GM12878 (cell line): ENCODE results near the gene PCNX1. TPM values are rescaled to one million over a fixed set of nuclear protein-coding genes. Genes with fewer than 3 reads are reported as not detected.

Experiments
- BCL11A ChIP-seq: IDR thresholded peaks from 2 replicates; pipeline ENCODE4 v1.6.1; 2011; ENCODE audit warnings: low read depth, low read length
- BCL3 ChIP-seq: IDR thresholded peaks from 2 replicates; pipeline ENCODE4 v1.6.1; 2011; ENCODE audit warnings: borderline replicate concordance, low read depth, mild to moderate bottlenecking, moderate library complexity, low read length; ENCODE audit not compliant: insufficient read depth, poor library complexity, severe bottlenecking
- CHD4 ChIP-seq: fragments of 200-600 bp; sonication (generic); IDR thresholded peaks from 2 replicates; pipeline ENCODE4 v1.6.1; 2016; ENCODE audit warnings: mild to moderate bottlenecking
- DPF2 ChIP-seq: fragments of 450-650 bp; IDR thresholded peaks from 2 replicates; pipeline ENCODE4 v1.6.1; 2017; ENCODE audit warnings: mild to moderate bottlenecking
- E2F4 ChIP-seq: IDR thresholded peaks from 2 replicates; pipeline ENCODE4 v1.6.1; 2012; ENCODE audit warnings: low read depth, low read length, improper control_type of control experiment
- EED ChIP-seq: sonication (generic); IDR thresholded peaks from 2 replicates; pipeline ENCODE4 v1.6.1; 2016; ENCODE audit warnings: antibody characterized with exemption, low read depth
- FOXK2 ChIP-seq: fragments of 450-650 bp; IDR thresholded peaks from 2 replicates; pipeline ENCODE4 v1.6.1; 2017; ENCODE audit warnings: mild to moderate bottlenecking, moderate library complexity
- HDAC6 ChIP-seq: fragments of 200-600 bp; sonication (generic); IDR thresholded peaks from one replicate; pipeline ENCODE4 v1.8.0; 2017; ENCODE audit warnings: antibody characterized with exemption; ENCODE audit not compliant: unreplicated experiment
- KDM1A ChIP-seq: fragments of 200-600 bp; sonication (generic); IDR thresholded peaks from 2 replicates; pipeline ENCODE4 v1.6.1; 2016; ENCODE audit warnings: borderline replicate concordance
- MLLT1 ChIP-seq: fragments of 450-650 bp; IDR thresholded peaks from 2 replicates; pipeline ENCODE4 v1.6.1; 2016; ENCODE audit warnings: mild to moderate bottlenecking
- MTA3 ChIP-seq: IDR thresholded peaks from 2 replicates; pipeline ENCODE4 v1.6.1; 2012; ENCODE audit warnings: low read length, inconsistent platforms, borderline replicate concordance
- MXI1 ChIP-seq: fragments of 150-350 bp; IDR thresholded peaks from 2 replicates; pipeline ENCODE4 v1.6.1; 2011; ENCODE audit warnings: low read depth, mild to moderate bottlenecking, inconsistent platforms, low read length, improper control_type of control experiment
- NFIC ChIP-seq: IDR thresholded peaks from 2 replicates; pipeline ENCODE4 v1.6.1; 2012; ENCODE audit warnings: low read depth, mild to moderate bottlenecking, inconsistent platforms, low read length, moderate library complexity
- NFXL1 ChIP-seq: fragments of 450-650 bp; IDR thresholded peaks from 2 replicates; pipeline ENCODE4 v1.6.1; 2017; ENCODE audit warnings: antibody characterized with exemption, mild to moderate bottlenecking, borderline replicate concordance
- NKRF ChIP-seq: fragments of 450-650 bp; conservative IDR thresholded peaks from 2 replicates; pipeline ENCODE4 v1.6.1; 2017; ENCODE audit warnings: mild to moderate bottlenecking, moderate library complexity
- PML ChIP-seq: IDR thresholded peaks from 2 replicates; pipeline ENCODE4 v1.6.1; 2012; ENCODE audit warnings: low read length, inconsistent platforms
- POLR2A ChIP-seq: IDR thresholded peaks from 2 replicates; pipeline ENCODE4 v1.6.1; 2011; ENCODE audit warnings: low read depth, mild to moderate bottlenecking, low read length
- SMARCA5 ChIP-seq: fragments of 450-650 bp; IDR thresholded peaks from 2 replicates; pipeline ENCODE4 v1.6.1; 2017; ENCODE audit warnings: mild to moderate bottlenecking
- SMC3 ChIP-seq: IDR thresholded peaks from 2 replicates; pipeline ENCODE4 v1.6.1; 2011; ENCODE audit warnings: low read length, improper control_type of control experiment, borderline replicate concordance
- TARDBP ChIP-seq: IDR thresholded peaks from 2 replicates; pipeline ENCODE4 v1.6.1; 2016; ENCODE audit warnings: borderline replicate concordance
- ZBTB4 ChIP-seq: fragments of 450-650 bp; formaldehyde crosslinking; IDR thresholded peaks from 2 replicates; pipeline ENCODE4 v1.4.0; 2022; ENCODE audit warnings: mild to moderate bottlenecking, moderate library complexity
- ZNF24 ChIP-seq: fragments of 450-650 bp; IDR thresholded peaks from 2 replicates; pipeline ENCODE4 v1.6.1; 2017; ENCODE audit warnings: antibody characterized with exemption, mild to moderate bottlenecking
- polyA plus RNA-seq, 11 experiments: library from polyadenylated mRNA; depleted of rRNA in 4 of 11; unstranded in 6 of 11; stranded (reverse) in 5 of 11; fragments of >200 nt; fragmentation: Nextera tagmentation in 4 of 11; fragmentation: Illumina TruSeq in 1 of 11; extraction: Ambion mirVana in 4 of 11; extraction: Trizol in 1 of 11; gene quantifications; 1 replicate in 1 of 11; 2 replicates in 10 of 11; pipeline versions ENCODE4 v1.2.1 to v1.2.3, GENCODE V29; 2011 to 2016; ENCODE audit warnings: inconsistent platforms in 2 of 11, missing spikeins in 2 of 11, low read depth in 1 of 11
- total RNA-seq, 4 experiments: library from RNA; depleted of rRNA in 3 of 4; stranded (reverse); fragments of >200 nt in 3 of 4; fragmentation: Illumina TruSeq in 1 of 4; extraction: Trizol in 1 of 4; gene quantifications; 2 replicates each; pipeline versions ENCODE4 v1.2.1 to v1.2.3, GENCODE V29; 2013 to 2021

PCNX1 gene
- total and polyA plus RNA-seq, 10 of the 15 experiments (the other 5 are each of a cell fraction or from before 2014, with no cell fraction given): 4.6 to 53.9 (median 20.5) TPM

- peak; percentile 82 for TF ChIP-seq ZNF24
- TF ChIP-seq TARDBP: no peak
- no peak for TF ChIP-seq MTA3
- TF ChIP-seq PML: no peak
- TF ChIP-seq FOXK2: no peak
- no peak for TF ChIP-seq CHD4
- TF ChIP-seq EED: peak; percentile 69
- no peak for TF ChIP-seq NFXL1
- no peak for TF ChIP-seq DPF2
- no peak for TF ChIP-seq BCL3
- no peak; the same call in 1 of the 2 replicates for TF ChIP-seq SMC3
- TF ChIP-seq MLLT1: no peak
- TF ChIP-seq HDAC6: no peak
- no peak for TF ChIP-seq SMARCA5
- TF ChIP-seq POLR2A: no peak
- TF ChIP-seq E2F4: no peak
- TF ChIP-seq MXI1: no peak
- no peak for TF ChIP-seq NKRF
- TF ChIP-seq ZBTB4 (CRISPR knock-in tag): peak; percentile 43; the same call in 1 of the 2 replicates
- TF ChIP-seq BCL11A: no peak
- no peak for TF ChIP-seq KDM1A
- TF ChIP-seq NFIC: no peak
These were observed 35.2 kb upstream of the PCNX1 start (continued) for GRCh38 chr14:70871863-70872677.
